Stimulated activated CD4-positive, alpha-beta T cell treated with anti-CD3 and anti-CD28 coated beads, Interleukin-12 subunit alpha, Interleukin-12 subunit beta, amount 100 ng/mL, for 4 hours (primary cell): ENCODE results near the gene GPR158.

Source experiments
- DNase-seq: peaks from one replicate; pipeline ENCODE4 v3.0.0-alpha.2; 2020

Gene GPR158

DNA sequence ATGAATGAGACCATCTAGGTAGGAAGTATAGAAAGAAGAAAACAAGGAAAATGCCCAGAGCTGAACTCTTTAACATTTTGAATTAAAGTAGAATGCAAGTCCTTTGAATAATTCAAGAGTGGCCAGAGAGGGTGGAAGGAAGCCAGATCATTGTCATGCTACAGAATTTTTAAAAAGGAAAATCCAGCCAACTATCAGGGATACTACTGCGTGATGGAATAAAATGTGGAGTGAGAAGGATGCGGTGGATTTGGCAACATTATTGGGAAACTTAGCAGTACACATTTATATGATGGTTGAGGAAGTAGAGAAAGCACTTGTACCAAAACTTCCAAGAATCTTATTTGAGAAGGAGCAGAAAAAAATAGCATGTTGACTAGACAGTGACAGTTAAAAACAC lies 261.6 kb downstream of the GPR158 start:
- no peak for DNase-seq

DNA sequence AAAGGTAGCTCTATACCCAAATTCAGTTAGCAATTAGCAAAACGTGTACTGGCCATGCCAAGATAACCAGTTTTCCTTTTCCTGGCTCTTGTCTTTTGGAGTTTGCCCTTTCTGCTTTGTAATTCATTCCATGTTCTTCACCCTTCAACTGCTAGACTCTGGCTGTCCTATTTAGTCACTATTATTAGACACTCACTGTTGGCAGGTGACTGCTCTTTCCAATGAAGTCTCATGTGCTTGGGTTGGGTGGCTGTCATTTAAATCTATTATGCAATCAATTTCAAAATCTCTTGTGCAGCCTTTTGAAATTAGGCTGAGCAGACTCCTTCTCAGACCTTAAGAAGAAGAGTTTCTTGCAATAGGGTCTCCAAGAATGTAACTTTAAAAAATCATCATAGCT lies 266.5 kb downstream of the GPR158 start:
- no peak for DNase-seq

DNA sequence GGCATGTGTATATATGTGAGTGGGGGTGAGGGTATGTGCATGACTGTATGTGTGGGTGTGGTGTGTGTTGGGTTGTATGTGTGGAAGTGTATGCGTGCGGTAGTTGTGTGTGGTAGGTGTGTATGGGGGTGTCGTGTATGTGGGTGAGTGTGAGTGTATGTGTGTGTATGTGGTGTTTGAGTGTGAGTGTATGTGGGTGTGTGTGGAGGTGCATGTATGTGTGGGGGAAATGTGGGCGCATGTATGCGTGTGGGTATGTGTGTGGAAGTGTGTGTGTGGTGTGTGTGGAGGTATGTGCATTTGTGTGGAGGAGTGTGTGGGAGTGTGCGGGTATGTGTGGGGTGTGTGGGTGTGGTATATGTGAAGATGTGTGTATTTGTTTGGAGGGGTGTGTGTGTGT lies 269.5 kb downstream of the GPR158 start:
- DNase-seq: no peak

DNA sequence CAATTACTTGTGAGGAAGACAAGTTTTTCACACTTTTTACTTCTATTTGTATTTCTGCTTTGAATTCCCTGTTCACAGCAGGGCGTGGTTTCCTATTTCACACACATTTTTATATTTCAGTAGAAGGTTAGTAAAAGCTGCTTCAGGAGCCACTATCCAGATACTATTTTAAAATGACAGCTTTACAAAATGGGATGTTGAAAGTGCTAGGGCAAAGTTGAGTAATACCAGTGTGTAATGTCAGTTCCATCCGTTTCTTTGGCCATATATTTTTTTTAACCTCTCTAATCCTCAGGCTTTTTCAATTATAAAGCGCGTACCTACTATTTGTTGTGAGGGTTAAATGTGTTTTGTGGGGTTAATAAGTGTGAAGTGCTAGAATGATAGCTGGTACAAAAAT lies 276.6 kb downstream of the GPR158 start:
- no peak for DNase-seq

DNA sequence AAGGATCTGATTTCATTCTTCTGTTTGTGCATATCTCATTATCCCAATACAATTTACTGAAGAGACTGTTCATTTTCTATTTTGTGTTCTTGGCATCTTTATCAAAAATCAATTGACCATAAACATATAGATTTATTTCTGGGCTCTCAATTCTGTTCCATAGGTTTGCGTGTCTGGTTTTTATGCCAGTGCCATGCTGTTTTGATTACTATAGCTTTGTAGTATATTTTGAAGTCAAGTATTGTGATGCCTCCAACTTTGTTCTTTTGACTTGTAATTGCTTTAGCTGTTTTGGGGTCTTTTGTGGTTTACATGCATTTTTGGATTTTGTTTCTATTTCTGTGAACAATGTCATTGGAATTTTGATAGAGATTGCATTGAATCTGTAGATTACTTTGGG lies 278.8 kb downstream of the GPR158 start:
- no peak for DNase-seq

DNA sequence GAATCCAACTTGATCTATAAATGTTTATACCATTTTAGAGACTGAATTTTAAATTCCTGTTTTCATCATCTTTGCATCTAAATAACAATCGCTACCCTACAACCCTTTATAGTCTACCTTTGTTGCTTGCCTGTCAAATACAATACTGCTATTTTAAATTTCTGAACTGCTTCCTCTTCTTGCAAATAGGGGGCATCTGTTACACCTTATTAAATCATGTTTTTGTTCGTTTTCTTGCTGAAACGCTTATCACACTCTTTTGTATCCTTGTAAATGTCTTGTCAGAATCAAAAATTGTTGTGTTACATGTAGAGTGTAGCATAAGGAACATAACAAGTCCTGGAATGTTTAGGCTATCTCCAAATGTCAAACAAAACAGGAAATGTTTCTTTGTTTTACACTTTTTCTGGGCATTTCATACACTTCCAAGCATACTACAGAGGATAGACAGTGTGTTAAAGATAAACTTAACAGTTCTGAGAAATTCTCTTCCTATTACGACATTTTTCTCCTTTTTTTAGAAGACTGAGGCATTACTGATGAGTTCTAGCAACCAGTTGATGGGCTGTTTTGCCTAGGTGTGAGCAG lies 281.3 kb downstream of the GPR158 start:
- DNase-seq: no peak

DNA sequence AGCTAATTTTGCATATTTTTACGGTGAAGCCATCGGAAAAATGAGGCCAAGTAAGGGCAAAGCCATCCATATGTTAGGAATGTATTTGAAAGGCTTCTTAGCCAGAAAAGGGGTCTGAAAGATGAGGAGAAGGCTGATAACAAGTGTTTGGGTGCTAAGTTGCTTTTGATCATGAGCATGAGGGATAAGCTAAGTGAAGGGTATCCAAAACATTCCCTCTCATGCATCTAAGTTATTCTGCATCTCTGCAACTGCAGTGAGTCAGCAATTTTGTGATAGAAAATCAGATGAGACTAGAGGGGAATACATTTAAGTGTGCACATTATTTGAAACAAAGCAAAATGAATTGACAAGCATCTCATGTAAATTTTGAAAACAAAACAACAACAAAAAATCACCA lies 282.8 kb downstream of the GPR158 start:
- DNase-seq: no peak

DNA sequence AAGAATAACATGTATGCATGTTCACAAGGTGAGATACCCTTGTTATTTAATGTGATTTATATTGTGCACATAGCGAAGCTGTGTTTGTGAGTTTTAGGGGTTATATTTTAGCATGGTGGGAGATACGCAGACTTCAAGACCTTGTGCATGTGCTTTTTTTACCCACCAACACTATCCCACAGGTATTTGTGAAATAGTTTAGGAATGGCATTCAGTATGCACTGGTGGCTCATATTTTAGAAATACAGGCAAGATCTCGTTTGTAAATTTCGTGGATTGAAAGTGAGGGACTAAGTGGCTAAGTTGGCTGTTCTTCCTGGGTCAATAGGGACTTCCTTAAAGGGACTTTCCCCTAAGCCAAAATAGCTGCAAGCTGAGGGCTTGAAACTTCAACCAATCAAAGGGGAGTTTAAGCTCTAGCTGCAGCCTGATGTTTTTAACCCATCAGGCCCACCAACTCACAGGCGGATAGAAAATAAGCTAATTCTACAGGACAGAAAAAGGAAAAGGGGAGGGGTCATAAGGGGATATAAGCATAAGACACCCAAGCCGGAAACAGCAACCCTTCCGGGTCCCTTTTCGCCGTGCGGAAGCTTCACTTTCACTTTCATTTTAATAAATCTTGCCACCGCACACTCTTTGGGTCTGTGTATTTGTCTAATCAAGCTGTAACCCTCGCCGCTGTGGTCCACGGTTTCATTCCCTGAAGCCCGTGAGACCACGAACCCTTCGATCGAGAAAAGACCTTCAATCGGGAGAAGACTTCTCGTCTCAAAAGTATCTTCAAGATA lies 291.0 kb downstream of the GPR158 start:
- no peak for DNase-seq

DNA sequence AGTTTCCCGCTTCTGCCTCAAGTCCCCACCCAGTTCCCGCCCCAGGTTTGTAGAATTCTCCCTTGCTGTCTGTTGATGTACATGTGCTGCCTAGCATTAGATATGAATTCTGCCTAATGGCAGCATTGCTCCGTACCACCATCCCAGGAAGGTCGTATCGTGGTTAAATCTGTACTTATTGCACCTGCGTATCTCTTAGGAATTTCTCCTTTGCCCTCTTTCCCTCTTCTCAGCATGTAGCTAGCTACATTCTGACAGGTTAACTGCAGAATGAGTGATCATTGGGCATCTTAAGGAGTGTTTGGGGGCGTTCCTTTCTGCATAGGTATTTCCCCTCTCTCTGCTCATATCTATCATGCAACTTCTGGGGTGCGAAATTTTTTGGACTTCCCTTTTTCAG lies 293.1 kb downstream of the GPR158 start:
- DNase-seq: no peak

DNA sequence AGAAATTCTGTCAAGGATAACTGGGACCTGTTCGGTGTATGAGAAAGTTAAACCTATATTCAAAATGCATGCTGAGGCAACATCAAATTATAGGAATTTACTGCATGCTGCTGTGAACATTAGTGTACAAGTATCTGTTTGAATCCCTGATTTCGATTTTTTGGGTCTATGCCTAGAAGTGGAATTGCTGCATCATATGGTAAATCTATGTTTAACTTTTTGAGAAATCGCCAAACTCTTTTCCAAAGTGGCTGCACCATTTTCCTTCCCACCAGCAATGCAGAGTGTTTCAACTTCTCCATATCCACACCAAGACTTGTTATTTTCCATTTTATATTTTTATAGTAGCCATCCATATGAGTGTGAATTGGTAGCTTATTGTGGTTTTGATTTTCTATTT lies 306.7 kb downstream of the GPR158 start:
- no peak for DNase-seq

DNA sequence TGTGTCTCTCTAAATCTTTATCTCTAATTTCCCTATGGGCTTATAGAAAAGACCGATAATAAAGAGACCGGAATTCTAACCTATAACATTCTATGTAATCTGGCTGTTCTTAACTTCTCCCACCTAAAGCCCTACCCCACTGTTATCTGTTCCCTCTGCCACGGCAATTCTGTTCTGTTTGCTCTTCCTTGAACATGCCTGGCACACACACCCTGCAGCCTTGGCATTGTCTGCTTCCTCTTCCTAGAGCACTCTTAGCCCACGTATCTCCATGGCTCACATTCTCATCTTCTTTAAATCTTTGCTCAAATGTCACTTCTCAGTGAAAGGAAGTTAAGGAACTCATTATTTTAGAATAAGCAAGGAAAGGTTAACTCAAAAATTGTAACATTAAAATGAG lies 309.2 kb downstream of the GPR158 start:
- DNase-seq: no peak

DNA sequence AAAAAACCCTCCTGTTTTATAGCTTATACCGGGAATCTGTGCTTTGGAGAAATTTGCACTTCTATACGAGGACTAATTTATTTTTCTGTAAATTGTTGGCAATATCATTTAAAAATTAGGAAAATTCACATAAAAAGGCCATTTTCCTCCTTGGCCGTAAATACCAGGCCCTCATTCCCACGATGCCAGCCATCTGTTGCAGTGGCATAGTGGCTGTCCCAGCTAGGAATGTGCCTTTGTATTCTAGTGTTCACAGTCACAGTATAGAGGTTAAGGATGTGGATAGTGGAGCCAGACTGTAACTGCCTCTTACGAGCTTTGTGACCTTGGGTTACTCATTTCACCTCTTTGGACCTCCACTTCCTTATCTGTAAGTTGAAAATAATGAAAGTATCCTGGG lies 312.5 kb downstream of the GPR158 start:
- DNase-seq: no peak

DNA sequence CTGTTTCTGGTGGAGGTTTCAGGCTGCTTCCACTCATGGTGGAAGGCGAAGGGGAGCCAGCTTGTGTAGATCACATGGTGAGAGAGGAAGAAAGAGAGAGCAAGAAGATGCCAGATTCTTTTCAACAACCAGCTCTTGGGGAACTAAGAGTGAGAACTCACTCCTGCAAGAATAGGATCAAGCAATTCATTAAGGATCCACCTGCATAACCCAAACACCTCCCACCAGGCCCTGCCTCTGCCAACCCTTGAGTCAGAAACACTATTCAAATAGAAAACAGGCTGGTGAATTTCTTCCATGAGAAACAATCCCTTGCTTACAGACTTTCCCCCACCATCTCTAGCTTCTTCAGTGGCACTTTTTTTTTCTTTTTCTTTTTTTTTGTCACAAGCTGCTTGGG lies 317.2 kb downstream of the GPR158 start:
- DNase-seq: no peak

DNA sequence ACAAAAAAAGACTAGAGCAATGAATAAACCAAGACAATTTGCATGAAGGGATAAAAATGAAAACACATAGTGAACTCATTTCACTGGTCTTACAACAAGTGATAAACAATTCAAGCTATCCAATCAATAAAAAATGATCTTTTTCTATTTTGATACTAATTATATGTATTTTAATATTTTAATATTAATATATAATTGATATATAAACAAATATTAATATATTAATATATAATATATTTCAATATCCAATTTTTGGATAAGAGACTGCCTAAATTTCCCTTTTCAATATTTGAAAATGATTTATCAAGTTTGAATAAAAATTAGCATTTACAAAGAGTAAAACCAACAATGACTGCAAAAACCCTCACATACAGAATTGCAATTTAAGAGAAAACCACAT lies 317.9 kb downstream of the GPR158 start:
- no peak for DNase-seq

DNA sequence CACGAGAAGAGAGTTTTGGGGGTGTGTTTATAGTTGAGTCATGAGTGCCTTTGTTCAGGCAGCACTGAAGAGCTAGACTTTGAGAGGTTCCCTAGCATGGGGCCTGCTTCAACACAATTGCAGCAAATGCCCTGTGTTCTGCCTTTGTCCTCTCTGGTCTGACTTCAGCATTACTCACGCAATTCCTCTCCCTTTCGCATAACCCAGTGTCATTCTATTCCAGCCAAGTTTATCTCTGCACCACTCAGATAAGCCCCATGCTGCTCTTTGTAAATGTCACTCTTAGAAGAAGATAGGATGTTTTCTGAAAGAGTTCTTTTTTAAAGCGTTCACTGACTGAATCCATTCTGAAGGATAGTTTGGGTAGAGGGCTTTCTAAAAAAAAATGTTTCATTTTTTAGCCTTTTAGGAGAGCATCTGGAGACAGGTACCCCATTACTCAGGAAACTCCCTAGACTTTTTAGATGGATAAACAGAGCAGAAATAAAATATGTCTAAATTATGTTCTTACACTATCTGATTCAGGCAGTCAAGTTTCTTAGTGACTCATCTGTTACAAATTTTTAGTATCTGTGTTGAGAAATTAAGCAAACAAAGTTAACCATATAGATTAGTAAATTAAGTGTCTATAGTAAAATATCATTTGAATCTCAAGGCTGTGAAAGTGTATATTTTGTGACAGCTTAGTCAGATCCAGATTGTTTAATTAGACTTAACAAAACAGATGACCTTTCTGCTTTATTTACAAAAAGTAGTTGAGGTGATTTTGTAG lies 318.5 kb downstream of the GPR158 start:
- no peak for DNase-seq

DNA sequence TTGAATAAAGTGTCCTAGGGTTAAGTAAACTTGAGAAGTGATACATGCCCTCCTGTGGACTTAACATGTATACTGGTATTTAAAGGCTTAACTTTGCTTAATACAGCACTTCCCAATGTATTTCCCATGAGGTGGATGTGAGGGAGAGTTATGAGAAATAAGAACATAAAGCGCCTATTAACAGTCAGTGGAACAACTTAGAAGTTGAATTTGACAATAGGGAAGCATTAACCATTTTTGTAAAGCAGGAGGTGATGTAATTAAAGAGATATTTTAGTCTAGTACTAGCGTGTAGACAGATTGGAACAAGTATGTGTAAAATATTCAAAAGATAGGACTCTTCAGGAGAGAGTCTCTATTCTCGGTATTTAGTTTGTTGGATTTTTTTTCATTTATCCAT lies 322.4 kb downstream of the GPR158 start:
- no peak for DNase-seq

DNA sequence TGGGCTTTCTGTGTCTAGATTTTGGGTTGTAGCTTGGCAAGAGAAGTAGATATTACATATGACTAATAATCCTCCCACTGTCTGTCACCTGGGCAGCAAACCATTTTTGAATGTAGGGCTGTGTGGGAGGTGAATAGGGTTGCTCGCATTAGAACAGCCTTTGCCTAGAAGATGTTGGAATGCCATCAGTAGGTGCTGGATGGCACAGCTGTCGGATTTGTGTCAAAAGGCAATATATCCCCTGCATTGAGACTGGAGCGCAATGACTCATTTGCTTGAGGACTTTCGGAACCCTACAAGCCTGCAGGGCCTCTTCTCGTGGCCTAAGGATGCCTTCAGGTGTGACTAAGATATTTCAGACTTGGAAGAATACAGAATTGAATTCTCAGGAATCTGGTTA lies 323.8 kb downstream of the GPR158 start:
- DNase-seq: no peak

DNA sequence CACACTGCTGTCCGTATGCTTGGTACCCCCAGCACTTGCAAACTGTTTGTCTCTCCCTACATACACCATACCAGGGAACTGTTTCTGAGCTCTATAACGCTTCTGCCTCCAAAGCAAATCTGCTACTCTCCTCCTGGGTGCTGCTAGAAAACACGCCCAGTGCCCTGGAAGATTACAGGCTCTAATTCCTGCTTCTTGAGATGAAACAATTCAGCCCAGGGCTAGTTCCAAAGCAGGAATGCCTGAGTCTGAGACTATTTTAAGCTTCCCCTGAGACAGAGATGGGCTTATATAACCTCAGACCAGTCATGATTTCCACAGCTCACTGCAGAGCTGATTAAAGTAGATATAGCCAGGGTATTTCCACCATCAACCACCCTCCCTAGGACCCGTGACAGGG lies 327.1 kb downstream of the GPR158 start:
- DNase-seq: no peak

DNA sequence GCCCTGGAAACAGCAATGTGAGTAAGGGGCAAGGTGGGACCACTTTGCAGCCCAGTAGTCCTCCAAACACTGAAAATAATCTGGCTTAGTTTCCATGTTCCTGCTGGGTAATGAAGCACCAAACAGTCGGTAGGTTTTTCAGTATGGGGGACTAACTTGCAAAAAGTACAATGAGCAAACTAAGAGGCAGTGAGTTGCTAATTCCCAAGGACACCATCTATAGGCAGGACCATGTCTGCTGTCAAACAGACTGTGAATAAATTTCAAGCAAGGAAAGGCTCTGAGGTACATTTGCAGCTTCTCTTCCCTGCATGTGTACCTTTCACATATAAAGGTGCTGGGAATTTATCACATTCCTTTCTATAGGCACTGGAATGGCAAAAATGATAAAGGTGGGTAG lies 327.7 kb downstream of the GPR158 start:
- DNase-seq: no peak

DNA sequence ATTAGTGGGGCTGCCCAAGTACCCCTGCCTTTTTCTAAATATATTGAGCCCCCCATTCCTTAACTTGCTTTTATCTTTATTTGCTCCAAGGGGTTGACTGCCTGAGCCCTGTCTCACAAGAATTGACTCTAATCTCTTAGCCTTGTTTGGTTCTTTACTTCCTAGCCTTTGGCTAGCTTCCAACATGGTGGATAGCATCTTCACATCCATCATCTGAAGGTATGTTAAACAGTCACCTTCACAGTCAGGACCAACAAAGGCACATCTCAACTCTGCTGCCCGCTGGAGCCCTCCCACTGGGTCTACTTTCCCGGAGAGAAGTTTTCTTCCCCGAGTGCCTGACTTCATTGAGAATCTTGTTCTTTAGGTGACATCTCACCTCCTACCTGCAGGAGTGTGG lies 329.5 kb downstream of the GPR158 start:
- no peak for DNase-seq

DNA sequence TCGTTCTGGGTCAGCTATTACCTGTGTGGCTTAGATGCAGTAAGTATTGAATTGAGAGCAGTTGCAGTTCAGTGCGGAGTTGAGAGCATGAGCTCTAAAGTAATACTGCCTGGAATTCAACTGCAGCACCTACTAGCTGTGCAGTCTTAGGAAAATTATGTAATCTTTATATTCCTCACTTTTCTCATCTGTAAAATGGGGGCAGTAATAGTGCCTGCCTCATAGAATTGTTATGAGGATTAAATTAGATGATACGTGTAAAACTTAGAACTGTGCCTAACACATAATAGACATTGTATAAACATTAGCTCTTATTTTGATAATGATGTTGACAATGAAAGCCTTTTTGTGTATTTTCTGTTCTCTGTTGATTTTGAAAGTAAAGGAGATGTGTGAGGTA lies 330.0 kb downstream of the GPR158 start:
- no peak for DNase-seq

DNA sequence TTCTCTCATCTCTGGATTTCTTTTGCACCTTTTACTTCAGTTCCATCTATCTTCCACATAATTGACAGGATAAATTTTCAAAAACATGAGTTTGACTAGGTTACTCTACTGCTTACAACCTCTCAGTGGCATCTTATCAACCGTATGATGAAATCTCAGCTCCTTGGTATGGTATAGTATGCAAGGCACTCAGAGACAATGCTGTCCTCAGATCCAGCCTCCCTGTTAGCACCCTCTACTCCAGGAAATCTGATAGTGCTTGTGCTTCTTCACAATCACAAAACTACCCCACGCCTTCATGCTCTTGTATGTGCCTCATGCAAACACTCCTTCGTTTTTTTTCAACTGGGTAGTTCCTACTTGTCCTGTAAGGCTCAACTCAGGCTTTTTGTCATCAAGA lies 330.7 kb downstream of the GPR158 start:
- no peak for DNase-seq

DNA sequence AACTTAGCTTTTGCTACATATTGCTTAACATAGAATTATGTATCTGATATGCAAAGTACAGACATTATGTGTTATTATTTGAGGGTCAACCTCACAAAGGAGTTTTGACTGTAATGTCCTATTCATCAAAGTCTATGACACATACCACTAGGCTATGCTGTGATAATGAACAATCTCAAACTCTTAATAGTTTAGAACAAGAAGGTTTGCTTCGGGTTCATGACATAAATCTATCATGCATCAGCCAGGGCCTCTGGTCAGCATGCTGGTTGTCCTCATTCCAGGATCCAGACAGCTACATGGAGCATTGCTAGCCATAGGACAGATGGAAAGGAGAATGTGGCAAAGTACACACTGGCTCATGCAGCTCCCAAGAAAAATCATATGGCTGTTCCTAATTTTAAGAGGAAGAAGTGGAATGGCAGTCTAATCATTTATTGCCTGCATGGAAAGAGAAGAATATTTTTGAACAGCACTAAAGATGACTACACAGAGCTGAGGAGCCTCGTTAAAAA lies 332.1 kb downstream of the GPR158 start:
- DNase-seq: no peak
